ENCODE results near the gene DLGAP1. TPM values are rescaled to one million over a fixed set of nuclear protein-coding genes. Genes with fewer than 3 reads are reported as not detected.

The DLGAP1 gene
- total and polyA plus RNA-seq, 10 donors: 0.11 to 6.0 (median 2.1) TPM

- TF ChIP-seq, protein P1, sequence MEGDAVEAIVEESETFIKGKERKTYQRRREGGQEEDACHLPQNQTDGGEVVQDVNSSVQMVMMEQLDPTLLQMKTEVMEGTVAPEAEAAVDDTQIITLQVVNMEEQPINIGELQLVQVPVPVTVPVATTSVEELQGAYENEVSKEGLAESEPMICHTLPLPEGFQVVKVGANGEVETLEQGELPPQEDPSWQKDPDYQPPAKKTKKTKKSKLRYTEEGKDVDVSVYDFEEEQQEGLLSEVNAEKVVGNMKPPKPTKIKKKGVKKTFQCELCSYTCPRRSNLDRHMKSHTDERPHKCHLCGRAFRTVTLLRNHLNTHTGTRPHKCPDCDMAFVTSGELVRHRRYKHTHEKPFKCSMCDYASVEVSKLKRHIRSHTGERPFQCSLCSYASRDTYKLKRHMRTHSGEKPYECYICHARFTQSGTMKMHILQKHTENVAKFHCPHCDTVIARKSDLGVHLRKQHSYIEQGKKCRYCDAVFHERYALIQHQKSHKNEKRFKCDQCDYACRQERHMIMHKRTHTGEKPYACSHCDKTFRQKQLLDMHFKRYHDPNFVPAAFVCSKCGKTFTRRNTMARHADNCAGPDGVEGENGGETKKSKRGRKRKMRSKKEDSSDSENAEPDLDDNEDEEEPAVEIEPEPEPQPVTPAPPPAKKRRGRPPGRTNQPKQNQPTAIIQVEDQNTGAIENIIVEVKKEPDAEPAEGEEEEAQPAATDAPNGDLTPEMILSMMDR (IDR thresholded peaks at IDR 0.05 in 8 of 11, conservative IDR thresholded peaks at IDR 0.05 in 3 of 11): no peak
- TF ChIP-seq POLR2A (IDR thresholded peaks at IDR 0.05) (no peak), POLR2AphosphoS5 (IDR thresholded peaks at IDR 0.05) (no peak)
- DNase-seq: no peak
- H3K9me3 ChIP-seq: peaks cover 0 to 4% (median 0%) of the 10 kb centered on the region in 8 donors
- no peak overlapping the region for H3K27ac ChIP-seq
- intact Hi-C loops (cut with DNase I; ENCODE audit: low total_unique reads): no loop called here
- 72 to 82% (median 74%) methylated on average over 5 of the region's 5 CpGs for WGBS, 5 donors
- H3K36me3 ChIP-seq: no peaks in the 10 kb centered on the region
- H3K4me1 ChIP-seq: no peaks in the 10 kb centered on the region
- no peaks in the 10 kb centered on the region for H3K27me3 ChIP-seq (replicated peaks in 1 of 7)
- no peak overlapping the region for H3K4me3 ChIP-seq
Measured at GRCh38 chr18:4430836-4431235, 24.3 kb downstream of the DLGAP1 start.

DNA sequence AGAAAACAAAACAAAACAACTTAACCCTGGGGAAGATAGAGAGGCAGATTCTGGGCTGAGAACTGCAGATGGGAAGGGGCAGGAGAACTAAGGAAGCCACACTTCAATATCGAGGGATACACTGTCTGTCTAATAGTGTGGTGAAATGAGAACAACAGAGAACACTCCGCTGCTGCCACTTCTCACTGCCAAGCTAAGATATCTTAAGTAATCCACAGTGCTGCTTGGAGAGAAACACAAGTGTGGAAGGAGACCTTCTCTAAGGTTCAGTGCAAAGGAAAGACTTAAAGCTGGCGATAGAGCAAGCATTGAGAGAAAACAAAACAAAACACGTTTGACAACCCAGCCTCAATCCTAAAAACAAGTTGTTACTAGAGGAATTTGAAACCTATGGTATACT lies 37.4 kb downstream of the DLGAP1 start:
- 65 to 81% (median 76%) methylated on average over 4 of the region's 4 CpGs for WGBS, 5 donors
- intact Hi-C loops (cut with DNase I; ENCODE audit: low total_unique reads): no loop called here
- TF ChIP-seq POLR2A (IDR thresholded peaks at IDR 0.05): no peak
- TF ChIP-seq POLR2AphosphoS5 (IDR thresholded peaks at IDR 0.05): no peak
- TF ChIP-seq, protein P1 (IDR thresholded peaks at IDR 0.05 in 8 of 11, conservative IDR thresholded peaks at IDR 0.05 in 3 of 11): no peak
- H3K27ac ChIP-seq: no peak overlapping the region
- no peaks in the 10 kb centered on the region for H3K4me1 ChIP-seq
- peaks cover 0 to 15% (median 0%) of the 10 kb centered on the region in 8 donors for H3K9me3 ChIP-seq
- no peak overlapping the region for H3K4me3 ChIP-seq
- no peaks in the 10 kb centered on the region for H3K27me3 ChIP-seq (replicated peaks in 1 of 7)
- H3K36me3 ChIP-seq: no peaks in the 10 kb centered on the region
- DNase-seq: no peak

DNA sequence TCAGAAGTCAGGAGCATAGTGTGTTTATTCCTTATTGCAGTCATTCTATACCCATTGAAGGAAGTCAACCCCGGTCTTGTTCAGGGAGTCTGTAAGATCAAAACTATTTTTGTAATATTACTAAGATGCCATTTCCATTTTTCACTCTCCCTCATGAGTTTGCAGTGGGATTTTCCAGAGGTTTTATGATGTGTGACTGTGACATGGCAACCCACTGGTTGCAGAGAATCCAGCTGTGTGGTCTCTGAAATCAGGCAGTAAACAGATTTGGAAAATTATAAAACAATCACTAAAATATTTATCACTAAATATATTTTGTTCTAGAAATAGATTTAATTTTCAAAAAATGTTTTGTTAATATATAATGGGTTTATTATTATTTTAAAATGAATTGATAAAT lies 38.1 kb downstream of the DLGAP1 start:
- no peaks in the 10 kb centered on the region for H3K36me3 ChIP-seq
- H3K9me3 ChIP-seq: peaks cover 0 to 15% (median 0%) of the 10 kb centered on the region in 8 donors
- DNase-seq: no peak
- H3K27me3 ChIP-seq (replicated peaks in 1 of 7): no peaks in the 10 kb centered on the region
- intact Hi-C loops (cut with DNase I; ENCODE audit: low total_unique reads): no loop called here
- TF ChIP-seq, protein P1 (IDR thresholded peaks at IDR 0.05 in 8 of 11, conservative IDR thresholded peaks at IDR 0.05 in 3 of 11): no peak
- no peak for TF ChIP-seq POLR2AphosphoS5 (IDR thresholded peaks at IDR 0.05)
- no peak for TF ChIP-seq POLR2A (IDR thresholded peaks at IDR 0.05)
- WGBS, 5 donors: 68 to 96% (median 77%) methylated on average over 1 of the region's 1 CpG
- no peak overlapping the region for H3K4me3 ChIP-seq
- H3K27ac ChIP-seq: no peak overlapping the region
- H3K4me1 ChIP-seq: no peaks in the 10 kb centered on the region

- Histone ChIP-seq H3K36me3 (no peaks in the 10 kb centered on the region), H3K4me1 (no peaks in the 10 kb centered on the region), H3K9me3 (peaks cover 0 to 4% (median 0%) of the 10 kb centered on the region in 8 donors), H3K4me3 (no peak overlapping the region), H3K27ac (no peak overlapping the region), H3K27me3 (replicated peaks in 1 of 7) (no peaks in the 10 kb centered on the region)
- intact Hi-C loops (cut with DNase I; ENCODE audit: low total_unique reads): no loop called here
- DNase-seq: no peak
- no peak for TF ChIP-seq POLR2A (IDR thresholded peaks at IDR 0.05)
- TF ChIP-seq, protein P1 (IDR thresholded peaks at IDR 0.05 in 8 of 11, conservative IDR thresholded peaks at IDR 0.05 in 3 of 11): no peak
Measured at GRCh38 chr18:4412286-4412685, 42.8 kb downstream of the DLGAP1 start.

Measured in spleen (tissue), 11 donors.